Muscle of back (tissue), 11 donors: Measurements from ENCODE around the gene TPRG1. TPM values are rescaled to one million over a fixed set of nuclear protein-coding genes. Genes with fewer than 3 reads are reported as not detected.
A peak's percentile ranks its signal among the peaks of the same experiment; 100 is the strongest.

Source experiments
- DNase-seq, 3 donors: peaks; one replicate each; pipeline versions ENCODE4 v3.0.0 to v3.0.0-alpha.2; 2013
- polyA plus RNA-seq, 10 donors: library from polyadenylated mRNA; unstranded; fragments of 120-200 nt; gene quantifications; one replicate each; pipeline ENCODE4 v1.2.1, GENCODE V29; 2013; ENCODE audit not compliant: insufficient read length in 10 of 10

The TPRG1 gene
- polyA plus RNA-seq, 10 donors = 1.9 to 4.0 (median 3.0) TPM

GRCh38 chr3:189353988-189354889, 182.5 kb downstream of the TPRG1 start:
- DNase-seq = no peak

GRCh38 chr3:189355115-189355480, 183.3 kb downstream of the TPRG1 start:
- no peak for DNase-seq

- DNase-seq = peak in 1 of 3 donors; percentile 33
Measured at GRCh38 chr3:189355481-189356201, 183.9 kb downstream of the TPRG1 start.

- DNase-seq = peak in 1 of 3 donors; percentile 51
Measured at GRCh38 chr3:189360291-189360690, 188.5 kb downstream of the TPRG1 start.

GRCh38 chr3:189361103-189361835, 189.5 kb downstream of the TPRG1 start:
- DNase-seq = peak in 1 of 3 donors; percentile 33

GRCh38 chr3:189363590-189364255, 192.0 kb downstream of the TPRG1 start:
- peak in 2 of 3 donors; percentile 51 to 56 for DNase-seq

GRCh38 chr3:189365609-189366564, 194.1 kb downstream of the TPRG1 start:
- peak in 1 of 3 donors; percentile 65 for DNase-seq

GRCh38 chr3:189368384-189368783, 196.6 kb downstream of the TPRG1 start:
- DNase-seq = no peak

- DNase-seq = no peak
Measured at GRCh38 chr3:189369636-189370035, 197.9 kb downstream of the TPRG1 start.

- DNase-seq = no peak
Measured at GRCh38 chr3:189372243-189372642, 200.5 kb downstream of the TPRG1 start.
